Left lung (tissue), 10 donors: ENCODE measurements around the gene CADM1. TPM values are rescaled to one million over a fixed set of nuclear protein-coding genes. Genes with fewer than 3 reads are reported as not detected.

Experiments used
- ATAC-seq: fragments of 200-7000 bp; cut with Tn5 transposase; one replicate; pipeline ENCODE4 v1.9.1; 2020; ENCODE audit warnings: moderate library complexity
- DNase-seq, 4 donors: peaks; one replicate each; pipeline ENCODE4 v3.0.0-alpha.2; 2013 to 2020
- H3K27ac ChIP-seq, 2 donors: fragments of 200-600 bp; sonication (generic) in 1 of 2; one replicate each; pipeline versions ENCODE4 v1.5.0 to v1.8.0; 2020 to 2021
- H3K27me3 ChIP-seq, 2 donors: fragments of 200-600 bp; sonication (generic) in 1 of 2; one replicate each; pipeline versions ENCODE4 v1.5.0 to v1.8.0; 2020 to 2021
- H3K36me3 ChIP-seq, 2 donors: fragments of 200-600 bp; sonication (generic) in 1 of 2; one replicate each; pipeline versions ENCODE4 v1.5.0 to v1.8.0; 2020 to 2021
- H3K4me1 ChIP-seq, 2 donors: fragments of 200-600 bp; one replicate each; pipeline ENCODE4 v1.8.0; 2021
- H3K4me3 ChIP-seq, 2 donors: fragments of 200-600 bp; sonication (generic) in 1 of 2; one replicate each; pipeline versions ENCODE4 v1.5.0 to v1.8.0; 2020 to 2021; ENCODE audit warnings: mild to moderate bottlenecking in 1 of 2
- H3K9me3 ChIP-seq, 2 donors: fragments of 200-600 bp; sonication (generic) in 1 of 2; one replicate each; pipeline versions ENCODE4 v1.5.0 to v1.8.0; 2020 to 2021
- CTCF ChIP-seq, 2 donors: fragments of 200-600 bp; sonication (generic) in 1 of 2; IDR thresholded peaks; one replicate each; pipeline versions ENCODE4 v1.5.0 to v1.8.0; 2021; ENCODE audit warnings: antibody characterized with exemption in 2 of 2
- intact Hi-C, 2 donors: fragments of 100-400 bp; cut with DNase I; formaldehyde crosslinking; loops; one replicate each; pipeline versions ENCODE4 v1.11.2 to v1.14.2; 2022
- polyA plus RNA-seq, 6 donors: library from polyadenylated mRNA; unstranded; fragments of 120-200 nt; gene quantifications; one replicate each; pipeline ENCODE4 v1.2.1, GENCODE V29; 2013; ENCODE audit not compliant: insufficient read length in 6 of 6
- total RNA-seq, 2 donors: library from RNA; stranded (reverse); fragmentation: NEBNext Ultra II Directional; extraction: Animal tissue kit (Norgen Biotek cat#: 25700); gene quantifications; one replicate each; pipeline ENCODE4 v1.2.1, GENCODE V29; 2021
- donor health status: DM: no; HTN: yes; CAD: no.
- donor health status: DM: no; HTN: no; CAD: no.

CADM1 gene
- total and polyA plus RNA-seq, 8 donors, result 105 to 307 (median 156) TPM

- ATAC-seq, result no peak
- Histone ChIP-seq H3K27ac (no peak overlapping the region), H3K4me1 (peaks cover 0 to 2% of the 10 kb centered on the region in 2 donors)
Measured at GRCh38 chr11:115349335-115350017, 154.7 kb downstream of the CADM1 start.

GRCh38 chr11:115348416-115348815 is 155.8 kb downstream of the CADM1 start:
- Histone ChIP-seq H3K27ac (no peak overlapping the region), H3K36me3 (no peaks in the 10 kb centered on the region), H3K4me1 (peaks cover 0 to 2% of the 10 kb centered on the region in 2 donors), H3K9me3 (no peaks in the 10 kb centered on the region), H3K27me3 (no peaks in the 10 kb centered on the region), H3K4me3 (no peak overlapping the region)
- DNase-seq (no peak), ATAC-seq (peak; percentile 87)
- no peak for TF ChIP-seq CTCF (IDR thresholded peaks at IDR 0.05)
- intact Hi-C loops, result no loop called here

More at GRCh38 chr11:115349335-115350017, 154.7 kb downstream of the CADM1 start:
- DNase-seq, result no peak
- no peak overlapping the region for H3K4me3 ChIP-seq
- H3K9me3 ChIP-seq, result no peaks in the 10 kb centered on the region
- intact Hi-C loops, result no loop called here
- TF ChIP-seq CTCF (IDR thresholded peaks at IDR 0.05), result no peak
- H3K27me3 ChIP-seq, result no peaks in the 10 kb centered on the region
- H3K36me3 ChIP-seq, result no peaks in the 10 kb centered on the region

- Histone ChIP-seq H3K27me3 (no peaks in the 10 kb centered on the region), H3K4me1 (peaks cover 0 to 2% of the 10 kb centered on the region in 2 donors), H3K9me3 (no peaks in the 10 kb centered on the region), H3K36me3 (no peaks in the 10 kb centered on the region), H3K27ac (no peak overlapping the region), H3K4me3 (no peak overlapping the region)
- intact Hi-C loops, result no loop called here
- ATAC-seq (no peak), DNase-seq (no peak)
- TF ChIP-seq CTCF (IDR thresholded peaks at IDR 0.05), result no peak
Measured at GRCh38 chr11:115347106-115347505, 157.1 kb downstream of the CADM1 start.

- H3K9me3 ChIP-seq, result no peaks in the 10 kb centered on the region
- no peaks in the 10 kb centered on the region for H3K27me3 ChIP-seq
- no peaks in the 10 kb centered on the region for H3K4me1 ChIP-seq
- no peaks in the 10 kb centered on the region for H3K36me3 ChIP-seq
- H3K4me3 ChIP-seq, result no peak overlapping the region
- no peak overlapping the region for H3K27ac ChIP-seq
- intact Hi-C loops, result no loop called here
- ATAC-seq (no peak), DNase-seq (no peak)
- no peak for TF ChIP-seq CTCF (IDR thresholded peaks at IDR 0.05)
Measured at GRCh38 chr11:115345840-115346239, 158.4 kb downstream of the CADM1 start.

- no peak for TF ChIP-seq CTCF (IDR thresholded peaks at IDR 0.05)
- ATAC-seq, result no peak
- no peak overlapping the region for H3K27ac ChIP-seq
- no peaks in the 10 kb centered on the region for H3K4me1 ChIP-seq
- H3K9me3 ChIP-seq, result no peaks in the 10 kb centered on the region
- H3K4me3 ChIP-seq, result no peak overlapping the region
- no peaks in the 10 kb centered on the region for H3K27me3 ChIP-seq
- DNase-seq, result peak in 2 of 4 donors; percentile 83 to 87
- no peaks in the 10 kb centered on the region for H3K36me3 ChIP-seq
- intact Hi-C loops, result no loop called here
Measured at GRCh38 chr11:115345361-115345760, 158.9 kb downstream of the CADM1 start.
